Measurements from ENCODE around the gene TAGLN2.

TAGLN2 gene

DNA sequence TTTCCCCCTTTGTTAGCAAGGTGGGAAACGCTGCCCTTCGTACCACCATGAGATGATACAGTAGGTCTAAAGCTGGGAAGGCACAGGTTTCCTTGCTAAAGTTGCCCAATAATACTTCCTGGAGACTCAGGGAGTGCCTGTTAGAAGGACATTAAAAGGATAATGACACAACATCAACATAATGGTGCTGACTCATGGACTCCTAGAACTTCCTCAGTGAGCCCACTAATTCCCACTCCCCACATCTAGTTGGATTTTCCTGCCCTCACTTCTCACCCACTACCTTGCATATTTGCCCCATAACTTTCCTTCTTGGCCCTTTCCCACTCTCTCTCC is 42.8 kb downstream of the TAGLN2 start:
- no peaks in the 10 kb centered on the region for H3K36me3 ChIP-seq (ENCODE audit: control insufficient read depth, insufficient read depth, low read length)
- H3K4me3 ChIP-seq (ENCODE audit: low read length), result no peak overlapping the region
- H3K4me1 ChIP-seq (ENCODE audit: control insufficient read depth, insufficient read depth, low read length), result no peaks in the 10 kb centered on the region
- H3K9me3 ChIP-seq (ENCODE audit: control insufficient read depth, insufficient read depth, low read length), result no peaks in the 10 kb centered on the region
- no peak overlapping the region for H3K27ac ChIP-seq (ENCODE audit: low read length)
- H3K27me3 ChIP-seq (ENCODE audit: control insufficient read depth, insufficient read depth, low read length), result no peaks in the 10 kb centered on the region
- no peak for DNase-seq (ENCODE audit: low read depth, low spot score)
- no CpG with 5 or more reads among the region's 2 CpGs for WGBS (ENCODE audit: insufficient coverage, insufficient read length)

DNA sequence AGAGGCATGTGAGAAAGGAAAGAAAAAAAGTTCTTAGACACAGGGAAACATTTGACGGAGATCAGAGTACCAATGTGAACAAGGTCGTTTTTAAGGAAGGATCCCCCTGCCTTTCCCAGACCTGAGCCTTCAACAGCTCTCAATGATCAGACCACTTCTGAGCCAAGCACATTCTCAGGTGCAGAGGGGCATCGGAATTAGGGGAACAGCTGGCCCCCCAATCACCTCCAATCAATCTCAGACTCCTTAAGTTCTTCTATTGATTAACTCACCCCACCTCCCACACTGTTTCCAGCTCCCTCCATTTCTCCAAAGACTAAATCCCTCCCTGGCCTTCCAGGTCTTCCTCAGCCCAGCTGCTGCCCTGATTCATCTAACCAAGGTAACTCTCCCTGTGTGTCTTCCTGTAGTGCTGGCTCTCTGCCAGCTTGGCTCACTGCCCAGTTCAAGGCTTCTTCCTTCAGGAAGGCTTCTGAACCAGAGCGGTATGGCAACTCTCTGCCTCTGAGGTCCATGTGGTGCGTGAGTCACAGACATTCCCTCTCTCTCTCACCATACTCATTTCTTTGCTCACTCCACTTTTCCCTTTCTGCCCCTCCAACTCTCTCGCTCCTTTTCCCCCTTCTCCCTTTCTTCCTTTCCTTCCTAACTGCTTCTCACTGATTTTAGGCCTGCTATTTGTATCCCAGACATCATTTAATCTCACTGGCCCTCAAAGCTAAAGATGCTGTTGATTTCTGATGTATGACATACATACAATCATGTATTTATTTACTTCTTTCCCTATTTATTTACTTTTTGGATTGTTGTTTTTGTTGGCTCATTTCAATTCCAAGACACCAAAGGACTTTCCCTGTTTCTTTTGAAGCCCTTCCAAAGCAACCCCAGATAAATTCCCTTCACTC is 43.4 kb downstream of the TAGLN2 start:
- Histone ChIP-seq H3K27me3 (ENCODE audit: control insufficient read depth, insufficient read depth, low read length) (no peaks in the 10 kb centered on the region), H3K4me3 (ENCODE audit: low read length) (no peak overlapping the region), H3K4me1 (ENCODE audit: control insufficient read depth, insufficient read depth, low read length) (no peaks in the 10 kb centered on the region), H3K36me3 (ENCODE audit: control insufficient read depth, insufficient read depth, low read length) (no peaks in the 10 kb centered on the region), H3K27ac (ENCODE audit: low read length) (no peak overlapping the region), H3K9me3 (ENCODE audit: control insufficient read depth, insufficient read depth, low read length) (no peaks in the 10 kb centered on the region)
- whole genome bisulfite sequencing (ENCODE audit: insufficient coverage, insufficient read length), result no CpG with 5 or more reads among the region's 6 CpGs
- DNase-seq (ENCODE audit: low read depth, low spot score), result no peak

DNA sequence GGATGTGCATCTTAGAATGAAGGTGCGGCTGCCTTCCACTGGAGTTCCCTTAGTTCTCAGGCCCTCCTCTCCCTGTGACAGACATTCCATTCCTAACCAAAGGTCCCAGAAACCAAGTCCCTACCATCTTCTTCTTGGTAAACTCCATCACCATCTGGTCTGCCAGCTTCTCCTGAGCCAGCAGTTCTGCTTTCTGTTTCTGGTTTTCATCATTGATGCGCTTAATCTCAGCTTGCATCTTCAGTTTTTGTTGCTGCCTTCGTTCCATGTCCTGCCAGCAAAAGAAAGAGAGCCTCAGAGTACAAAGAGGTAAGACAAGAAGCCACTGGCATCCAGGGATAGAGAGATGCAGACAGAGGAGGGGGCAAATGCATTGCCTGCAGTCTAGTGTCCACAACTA is 44.9 kb downstream of the TAGLN2 start:
- no peak for DNase-seq (ENCODE audit: low read depth, low spot score)
- Histone ChIP-seq H3K27me3 (ENCODE audit: control insufficient read depth, insufficient read depth, low read length) (no peaks in the 10 kb centered on the region), H3K4me1 (ENCODE audit: control insufficient read depth, insufficient read depth, low read length) (no peaks in the 10 kb centered on the region), H3K4me3 (ENCODE audit: low read length) (no peak overlapping the region), H3K9me3 (ENCODE audit: control insufficient read depth, insufficient read depth, low read length) (no peaks in the 10 kb centered on the region), H3K36me3 (ENCODE audit: control insufficient read depth, insufficient read depth, low read length) (no peaks in the 10 kb centered on the region), H3K27ac (ENCODE audit: low read length) (no peak overlapping the region)
- WGBS (ENCODE audit: insufficient coverage, insufficient read length), result no CpG with 5 or more reads among the region's 3 CpGs

DNA sequence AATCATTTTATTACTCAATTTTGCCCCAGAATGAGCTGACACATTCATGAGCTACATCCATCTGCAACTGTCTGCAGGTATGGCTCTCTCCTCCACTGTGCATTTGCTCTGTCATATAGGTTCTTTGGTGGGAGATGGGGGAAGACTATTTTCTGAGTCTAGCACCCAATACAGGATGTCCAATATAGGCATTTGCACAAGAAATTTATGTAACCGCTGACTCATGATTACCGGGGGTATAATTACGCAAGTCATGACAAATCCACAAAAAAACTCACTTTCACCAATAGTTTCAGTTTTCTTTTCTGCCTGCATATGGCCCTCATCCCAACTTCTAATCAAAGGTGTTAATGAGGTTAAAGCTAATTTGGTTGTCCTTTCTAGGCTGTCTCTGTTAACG is 45.3 kb downstream of the TAGLN2 start:
- DNase-seq (ENCODE audit: low read depth, low spot score), result no peak

DNA sequence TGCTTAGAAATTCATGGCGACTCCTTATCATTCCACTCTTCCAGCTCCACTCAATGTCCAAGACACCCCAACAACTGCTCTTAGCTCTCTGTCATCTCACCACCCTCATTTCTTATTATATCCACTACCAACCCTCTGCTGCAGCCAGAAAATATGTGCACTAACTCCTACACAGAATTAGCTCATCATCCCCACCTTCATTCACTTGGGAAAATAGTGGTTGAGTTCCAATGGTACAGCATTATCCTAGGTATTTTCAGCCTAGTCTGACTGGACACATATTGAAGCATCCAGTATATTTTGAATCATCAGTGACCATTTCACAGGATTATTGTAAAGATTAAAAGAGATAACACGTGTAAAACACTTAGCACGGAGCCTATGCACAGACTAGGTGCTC is 46.2 kb downstream of the TAGLN2 start:
- H3K27me3 ChIP-seq (ENCODE audit: control insufficient read depth, insufficient read depth, low read length), result no peaks in the 10 kb centered on the region
- no peaks in the 10 kb centered on the region for H3K36me3 ChIP-seq (ENCODE audit: control insufficient read depth, insufficient read depth, low read length)
- DNase-seq (ENCODE audit: low read depth, low spot score), result no peak
- H3K27ac ChIP-seq (ENCODE audit: low read length), result no peak overlapping the region
- no CpG with 5 or more reads among the region's 3 CpGs for WGBS (ENCODE audit: insufficient coverage, insufficient read length)
- no peak overlapping the region for H3K4me3 ChIP-seq (ENCODE audit: low read length)
- no peaks in the 10 kb centered on the region for H3K4me1 ChIP-seq (ENCODE audit: control insufficient read depth, insufficient read depth, low read length)
- H3K9me3 ChIP-seq (ENCODE audit: control insufficient read depth, insufficient read depth, low read length), result no peaks in the 10 kb centered on the region

More for the DNA sequence above, 45.3 kb downstream of the TAGLN2 start:
- no peaks in the 10 kb centered on the region for H3K9me3 ChIP-seq (ENCODE audit: control insufficient read depth, insufficient read depth, low read length)
- no peak overlapping the region for H3K4me3 ChIP-seq (ENCODE audit: low read length)
- H3K27ac ChIP-seq (ENCODE audit: low read length), result no peak overlapping the region
- H3K36me3 ChIP-seq (ENCODE audit: control insufficient read depth, insufficient read depth, low read length), result no peaks in the 10 kb centered on the region
- no peaks in the 10 kb centered on the region for H3K4me1 ChIP-seq (ENCODE audit: control insufficient read depth, insufficient read depth, low read length)
- no peaks in the 10 kb centered on the region for H3K27me3 ChIP-seq (ENCODE audit: control insufficient read depth, insufficient read depth, low read length)
- WGBS (ENCODE audit: insufficient coverage, insufficient read length), result no CpG with 5 or more reads among the region's 4 CpGs

DNA sequence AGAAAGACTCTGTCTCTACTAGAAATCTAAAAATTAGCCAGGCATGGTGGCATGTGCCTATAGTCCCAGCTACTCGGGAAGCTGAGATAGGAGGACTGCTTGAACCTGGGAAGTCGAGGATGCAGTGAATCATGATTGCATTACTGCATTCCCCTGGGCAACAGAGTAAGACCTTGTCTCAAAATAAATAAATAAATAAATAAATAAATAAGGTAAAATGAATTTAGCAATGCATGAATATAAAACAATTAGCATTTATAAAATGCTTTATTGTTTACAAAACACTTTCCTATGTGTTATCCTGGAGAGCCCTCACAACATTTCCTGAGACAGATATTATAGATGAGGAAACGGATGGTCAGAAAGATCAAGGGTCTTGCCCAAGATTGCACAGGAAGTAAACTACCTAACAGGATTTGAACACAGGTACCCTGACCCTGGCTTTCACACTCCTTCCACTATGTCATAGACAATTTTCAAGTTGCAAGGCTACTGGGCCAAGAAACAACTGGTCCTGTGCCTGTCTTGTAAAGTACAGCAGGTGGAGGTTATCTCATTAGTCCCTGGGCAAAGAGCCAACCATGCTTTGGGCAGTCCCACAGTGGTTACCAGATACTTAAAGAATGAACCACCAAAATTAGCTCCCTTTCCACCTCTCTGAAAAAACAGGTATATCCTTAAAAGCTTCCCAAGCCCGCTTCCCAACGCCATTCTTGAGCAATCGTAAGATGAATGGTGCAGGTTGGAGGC is 47.4 kb downstream of the TAGLN2 start:
- Histone ChIP-seq H3K4me3 (ENCODE audit: low read length) (no peak overlapping the region), H3K4me1 (ENCODE audit: control insufficient read depth, insufficient read depth, low read length) (no peaks in the 10 kb centered on the region), H3K27me3 (ENCODE audit: control insufficient read depth, insufficient read depth, low read length) (no peaks in the 10 kb centered on the region), H3K36me3 (ENCODE audit: control insufficient read depth, insufficient read depth, low read length) (no peaks in the 10 kb centered on the region), H3K9me3 (ENCODE audit: control insufficient read depth, insufficient read depth, low read length) (no peaks in the 10 kb centered on the region), H3K27ac (ENCODE audit: low read length) (no peak overlapping the region)
- DNase-seq (ENCODE audit: low read depth, low spot score), result no peak
- no CpG with 5 or more reads among the region's 6 CpGs for WGBS (ENCODE audit: insufficient coverage, insufficient read length)

DNA sequence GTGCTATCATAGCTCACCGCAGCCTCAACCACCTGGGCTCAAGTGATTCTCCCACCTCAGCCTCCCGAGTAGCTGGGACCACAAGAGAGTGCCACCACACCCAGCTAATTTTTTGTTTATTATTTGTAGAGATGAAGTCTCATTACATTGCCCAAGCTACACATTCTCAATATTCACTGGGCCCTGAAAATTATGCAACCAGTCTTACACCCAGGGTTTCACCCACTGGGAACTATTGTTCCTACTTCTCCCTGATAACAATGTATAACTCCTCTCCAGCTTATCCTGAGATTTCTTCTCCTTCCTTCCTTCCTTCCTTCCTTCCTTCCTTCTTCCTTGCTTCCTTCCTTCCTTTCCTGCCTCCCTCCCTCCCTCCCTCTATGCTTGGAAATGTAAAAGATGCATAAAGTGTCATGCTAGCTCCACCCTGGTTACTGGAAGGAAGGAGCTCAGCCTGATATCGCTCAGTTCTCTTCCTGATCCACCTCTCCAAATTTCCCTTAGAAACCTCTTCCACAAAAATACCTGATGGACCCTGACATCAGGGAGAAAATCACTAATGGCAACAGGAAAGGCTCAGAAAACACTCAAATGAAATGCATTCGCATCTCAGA is 51.7 kb downstream of the TAGLN2 start:
- Histone ChIP-seq H3K4me1 (ENCODE audit: control insufficient read depth, insufficient read depth, low read length) (0 out of 2 replicates have a peak, but pooled peaks cover 2% of the 10 kb centered on the region), H3K27me3 (ENCODE audit: control insufficient read depth, insufficient read depth, low read length) (no peaks in the 10 kb centered on the region), H3K27ac (ENCODE audit: low read length) (no peak overlapping the region), H3K4me3 (ENCODE audit: low read length) (no peak overlapping the region), H3K36me3 (ENCODE audit: control insufficient read depth, insufficient read depth, low read length) (no peaks in the 10 kb centered on the region), H3K9me3 (ENCODE audit: control insufficient read depth, insufficient read depth, low read length) (no peaks in the 10 kb centered on the region)
- no CpG with 5 or more reads among the region's 4 CpGs for WGBS (ENCODE audit: insufficient coverage, insufficient read length)
- no peak for DNase-seq (ENCODE audit: low read depth, low spot score)

DNA sequence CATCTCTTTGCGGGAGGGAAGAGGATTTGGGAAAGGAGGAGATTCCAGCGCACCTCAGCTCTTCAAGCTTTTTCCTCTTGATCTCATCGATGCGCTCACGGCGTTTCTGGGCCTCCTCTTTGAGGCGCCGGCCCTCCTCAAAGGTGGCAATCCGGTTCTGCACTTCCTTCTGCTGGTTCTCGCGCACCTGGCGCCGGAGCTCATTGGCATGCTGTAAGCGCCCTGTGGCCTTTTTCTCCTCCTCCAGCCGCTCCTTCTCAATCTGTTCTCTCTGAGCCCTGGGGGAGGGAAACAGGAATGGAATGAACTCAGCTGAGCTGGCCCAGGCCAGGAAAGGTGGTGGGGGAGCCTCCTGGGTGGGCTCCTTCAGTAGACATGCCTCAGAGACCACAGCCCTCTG is 52.4 kb downstream of the TAGLN2 start:
- WGBS (ENCODE audit: insufficient coverage, insufficient read length), result no CpG with 5 or more reads among the region's 15 CpGs
- Histone ChIP-seq H3K27me3 (ENCODE audit: control insufficient read depth, insufficient read depth, low read length) (no peaks in the 10 kb centered on the region), H3K9me3 (ENCODE audit: control insufficient read depth, insufficient read depth, low read length) (no peaks in the 10 kb centered on the region), H3K36me3 (ENCODE audit: control insufficient read depth, insufficient read depth, low read length) (no peaks in the 10 kb centered on the region), H3K4me1 (ENCODE audit: control insufficient read depth, insufficient read depth, low read length) (0 out of 2 replicates have a peak, but pooled peaks cover 2% of the 10 kb centered on the region), H3K27ac (ENCODE audit: low read length) (no peak overlapping the region), H3K4me3 (ENCODE audit: low read length) (no peak overlapping the region)
- DNase-seq (ENCODE audit: low read depth, low spot score), result no peak

DNA sequence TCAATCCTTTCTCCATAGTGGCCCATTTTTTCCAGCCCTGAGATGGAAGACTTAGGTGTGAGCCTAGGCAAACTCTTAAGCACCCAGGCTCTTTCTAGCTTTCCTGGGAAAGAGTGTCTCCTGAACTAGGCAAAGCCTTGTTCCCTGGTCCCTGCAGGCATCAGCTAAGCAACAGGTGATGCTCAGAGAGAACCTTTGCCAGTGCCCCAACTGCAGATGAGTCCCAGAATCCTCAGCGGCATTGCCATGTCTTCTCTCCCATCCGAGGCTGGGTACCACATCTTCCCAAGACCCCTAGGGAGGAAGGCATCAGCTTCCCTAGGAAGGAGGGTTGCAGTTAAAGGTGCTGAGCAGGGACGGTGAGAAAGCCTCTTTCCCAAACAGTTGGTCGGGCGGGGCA is 54.6 kb downstream of the TAGLN2 start:
- Histone ChIP-seq H3K4me3 (ENCODE audit: low read length) (no peak overlapping the region), H3K9me3 (ENCODE audit: control insufficient read depth, insufficient read depth, low read length) (no peaks in the 10 kb centered on the region), H3K27ac (ENCODE audit: low read length) (no peak overlapping the region), H3K27me3 (ENCODE audit: control insufficient read depth, insufficient read depth, low read length) (no peaks in the 10 kb centered on the region), H3K4me1 (ENCODE audit: control insufficient read depth, insufficient read depth, low read length) (0 out of 2 replicates have a peak, but pooled peaks cover 3% of the 10 kb centered on the region), H3K36me3 (ENCODE audit: control insufficient read depth, insufficient read depth, low read length) (no peaks in the 10 kb centered on the region)
- DNase-seq (ENCODE audit: low read depth, low spot score), result no peak
- no CpG with 5 or more reads among the region's 5 CpGs for WGBS (ENCODE audit: insufficient coverage, insufficient read length)

DNA sequence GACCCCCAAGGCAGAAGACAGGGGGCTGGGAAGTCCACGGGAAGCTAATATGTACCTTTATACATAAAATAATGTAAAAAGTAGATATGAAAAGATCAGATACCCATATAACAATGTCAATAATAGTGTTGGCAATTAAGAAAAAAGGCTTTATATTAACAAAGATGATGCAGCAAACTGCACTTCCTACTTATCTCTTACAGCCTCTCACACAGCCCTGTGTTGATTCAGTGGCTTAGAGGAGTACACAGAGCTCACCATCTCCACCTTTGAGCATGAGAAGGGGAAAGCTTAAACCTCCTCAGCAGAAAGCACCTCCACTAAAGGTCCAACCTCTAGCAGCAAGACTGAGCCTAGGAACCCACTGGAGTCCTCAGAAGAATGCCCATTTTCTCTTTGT is 55.7 kb downstream of the TAGLN2 start:
- no CpG with 5 or more reads among the region's 1 CpG for WGBS (ENCODE audit: insufficient coverage, insufficient read length)
- DNase-seq (ENCODE audit: low read depth, low spot score), result no peak
- Histone ChIP-seq H3K4me3 (ENCODE audit: low read length) (no peak overlapping the region), H3K4me1 (ENCODE audit: control insufficient read depth, insufficient read depth, low read length) (0 out of 2 replicates have a peak, but pooled peaks cover 3% of the 10 kb centered on the region), H3K9me3 (ENCODE audit: control insufficient read depth, insufficient read depth, low read length) (no peaks in the 10 kb centered on the region), H3K27ac (ENCODE audit: low read length) (no peak overlapping the region), H3K36me3 (ENCODE audit: control insufficient read depth, insufficient read depth, low read length) (no peaks in the 10 kb centered on the region), H3K27me3 (ENCODE audit: control insufficient read depth, insufficient read depth, low read length) (no peaks in the 10 kb centered on the region)

Data from iPS DF 6.9 (cell line).